DMS 273 treated with DMSO at 0.1 percent for 48 hours (cell line): Measurements from ENCODE around the gene WHRN.

Experiments
- DNase-seq: peaks from one replicate; lab custom pipeline; 2025; lab: John Stamatoyannopoulos, UW

WHRN gene

GRCh38 chr9:114417511-114417910 is 87.8 kb downstream of the WHRN start:
- no peak for DNase-seq

- DNase-seq, result no peak
Observed at GRCh38 chr9:114416906-114417305, 88.4 kb downstream of the WHRN start.

- no peak for DNase-seq
Observed at GRCh38 chr9:114416290-114416689, 89.0 kb downstream of the WHRN start.

DNA sequence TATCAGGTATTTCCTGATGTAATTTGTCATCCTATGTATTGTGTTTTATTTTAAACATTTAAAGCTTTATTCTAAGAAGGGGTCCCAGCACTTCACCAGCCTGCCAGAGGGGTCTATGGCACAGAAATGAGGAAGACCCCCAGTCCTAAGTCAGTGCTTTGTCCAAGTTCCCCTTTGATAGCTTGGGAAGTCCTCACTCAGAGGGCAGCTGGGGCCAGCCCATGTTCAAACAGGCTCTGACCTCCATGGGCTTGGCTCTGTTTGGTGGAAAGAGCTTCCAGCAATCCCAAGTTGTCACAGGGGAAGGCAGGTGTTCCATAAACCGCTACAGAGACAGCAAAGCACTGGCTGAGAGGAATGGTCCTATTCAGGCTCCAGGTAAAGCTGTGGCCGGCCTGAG is 90.9 kb downstream of the WHRN start:
- no peak for DNase-seq

DNA sequence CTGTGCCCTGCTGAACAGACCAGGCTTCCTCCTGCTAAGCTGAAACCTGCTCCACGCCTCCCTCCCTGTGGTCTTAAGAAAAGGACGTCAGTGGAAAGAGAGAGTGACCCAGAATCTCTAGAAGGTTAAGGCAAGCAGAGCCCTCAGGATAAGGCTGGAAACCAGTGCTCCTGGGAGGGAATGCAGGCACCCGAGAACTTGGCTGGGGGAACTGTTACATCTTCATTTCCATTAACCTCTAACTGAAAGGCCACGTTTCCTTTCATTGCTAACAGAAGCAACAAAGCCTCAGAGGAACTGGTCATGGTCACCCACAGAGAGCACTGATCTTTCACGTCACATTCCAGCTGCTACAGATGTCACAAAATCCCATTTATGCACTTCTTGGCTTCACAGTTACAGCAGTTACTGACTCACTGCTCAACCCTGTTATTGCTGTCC is 91.4 kb downstream of the WHRN start:
- DNase-seq, result no peak

- DNase-seq, result no peak
Observed at GRCh38 chr9:114412048-114412683, 93.1 kb downstream of the WHRN start.

DNA sequence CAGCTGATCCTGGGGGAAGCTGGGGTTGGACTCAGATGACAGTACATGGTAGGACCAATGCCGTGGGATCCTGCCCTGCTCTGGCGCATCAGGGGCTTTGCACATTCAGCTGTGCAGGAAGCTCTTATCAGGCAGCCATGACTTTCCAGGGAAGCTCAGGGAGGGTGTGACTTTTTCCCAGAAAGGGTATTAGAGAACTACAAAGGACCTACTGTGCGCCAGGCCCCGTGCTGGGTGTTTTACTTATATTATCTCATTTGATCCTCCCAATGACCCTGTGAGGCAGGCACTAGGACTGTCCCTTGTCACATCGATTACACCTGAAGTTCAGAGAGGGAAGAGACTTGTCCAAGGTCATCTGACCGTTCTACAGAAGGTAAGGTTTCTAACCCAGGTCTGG is 93.8 kb downstream of the WHRN start:
- no peak for DNase-seq

DNA sequence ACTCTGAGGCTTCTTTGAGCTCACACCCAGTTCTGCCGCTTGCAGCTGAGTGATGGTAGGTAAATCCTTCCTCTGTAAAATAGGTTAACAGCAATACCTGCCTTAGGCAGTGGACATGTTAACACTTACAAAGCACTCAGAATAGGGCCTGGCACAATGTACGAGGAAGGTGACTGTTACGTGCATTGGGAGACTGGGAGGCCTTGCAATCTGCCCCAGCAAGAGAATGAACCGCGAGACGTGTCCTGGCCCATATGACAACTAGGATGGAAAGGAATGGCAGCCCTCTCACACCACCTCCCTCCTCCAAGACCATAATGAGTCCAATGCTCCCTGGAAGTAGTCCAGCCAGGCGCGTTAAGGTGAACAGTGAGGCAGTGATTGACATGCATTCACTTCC is 94.4 kb downstream of the WHRN start:
- DNase-seq, result no peak

GRCh38 chr9:114409842-114410241 is 95.4 kb downstream of the WHRN start:
- no peak for DNase-seq

DNA sequence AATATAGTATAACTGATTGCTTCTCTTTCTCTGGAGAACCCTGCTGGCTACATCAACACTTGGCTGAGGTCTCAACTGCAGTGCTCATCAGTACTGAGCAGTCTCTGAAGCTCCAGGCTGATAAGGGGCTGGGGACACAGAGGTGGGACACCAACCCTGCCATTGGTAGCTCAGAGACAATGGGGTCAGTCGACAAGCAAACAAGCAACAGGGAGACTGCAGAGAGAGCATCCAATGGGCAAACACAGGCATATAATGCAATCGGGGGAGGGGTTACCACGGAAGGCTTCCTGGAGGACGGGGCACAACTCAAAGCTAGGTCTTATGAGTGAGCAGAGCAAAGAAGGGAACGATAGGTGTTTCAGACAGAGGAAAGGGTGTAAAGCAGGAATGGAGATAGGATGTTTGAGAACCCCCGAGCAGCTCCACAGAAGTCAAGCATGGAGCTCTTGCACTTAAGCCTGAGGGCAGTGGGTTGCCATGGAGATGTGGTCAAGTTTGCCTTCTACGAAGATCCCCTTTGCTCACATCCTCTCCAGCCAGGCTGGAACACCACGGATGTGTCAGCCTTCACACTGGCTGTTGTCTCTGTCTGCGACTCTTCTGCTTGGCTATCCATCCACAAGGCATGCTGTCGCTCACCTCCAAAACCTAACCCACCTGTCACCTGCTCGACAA is 96.0 kb downstream of the WHRN start:
- DNase-seq, result no peak

- DNase-seq, result no peak
Observed at GRCh38 chr9:114408645-114409044, 96.6 kb downstream of the WHRN start.

DNA sequence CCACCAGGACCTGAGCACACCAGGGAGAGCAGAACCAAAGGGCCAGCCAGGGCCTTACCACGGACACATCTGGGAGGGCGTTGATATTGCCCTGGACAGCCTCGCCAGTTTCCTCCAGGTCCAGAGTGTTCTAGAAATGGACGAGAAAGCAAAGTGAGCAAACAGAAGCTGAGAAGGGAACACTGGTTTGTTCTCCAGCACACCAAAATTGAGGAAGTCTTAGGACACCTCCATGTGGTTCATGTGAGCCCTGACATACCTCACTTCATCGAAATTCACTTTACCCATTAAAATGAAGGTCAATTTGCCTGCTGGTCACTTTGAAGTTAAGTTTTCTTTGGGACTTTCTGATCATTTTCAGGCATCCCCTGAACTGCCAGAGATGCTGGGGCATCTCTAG is 97.4 kb downstream of the WHRN start:
- DNase-seq, result no peak

GRCh38 chr9:114406441-114406840 is 98.8 kb downstream of the WHRN start:
- no peak for DNase-seq

GRCh38 chr9:114405294-114406034 is 99.8 kb downstream of the WHRN start:
- peak; percentile 12 for DNase-seq

GRCh38 chr9:114404531-114404930 is 100.7 kb downstream of the WHRN start:
- no peak for DNase-seq

DNA sequence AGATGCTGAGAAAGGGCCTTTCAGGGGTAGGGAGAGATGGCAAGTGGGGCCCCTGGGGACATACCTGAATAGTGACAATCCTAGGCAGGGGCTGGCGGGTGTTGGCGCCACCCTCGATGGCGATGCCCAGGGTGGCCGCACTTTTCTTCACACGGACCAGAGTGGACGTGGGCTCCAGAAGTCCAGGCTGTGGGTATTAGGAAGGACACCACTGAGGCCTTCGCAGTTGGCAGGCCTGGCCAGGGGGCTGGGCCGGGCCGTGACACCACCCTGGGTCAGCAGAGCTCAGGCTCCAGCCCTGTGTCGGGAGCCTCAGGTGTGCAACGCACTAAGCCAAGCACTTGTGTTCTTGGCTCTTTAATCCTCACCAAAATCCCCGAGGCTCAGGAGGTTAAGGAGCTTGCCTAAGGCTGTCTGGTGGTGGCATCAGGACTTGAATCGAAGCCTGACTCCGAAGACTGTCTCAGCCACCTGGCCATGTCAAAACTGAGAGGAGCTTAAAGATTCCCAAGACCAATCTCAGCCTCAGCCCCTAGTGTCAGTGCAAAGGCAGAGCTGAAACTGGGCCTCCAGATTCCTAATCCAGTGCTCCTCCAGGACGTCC is 102.0 kb downstream of the WHRN start:
- DNase-seq, result no peak

- no peak for DNase-seq
Observed at GRCh38 chr9:114401344-114401743, 103.9 kb downstream of the WHRN start.

GRCh38 chr9:114400772-114401171 is 104.5 kb downstream of the WHRN start:
- DNase-seq, result no peak

DNA sequence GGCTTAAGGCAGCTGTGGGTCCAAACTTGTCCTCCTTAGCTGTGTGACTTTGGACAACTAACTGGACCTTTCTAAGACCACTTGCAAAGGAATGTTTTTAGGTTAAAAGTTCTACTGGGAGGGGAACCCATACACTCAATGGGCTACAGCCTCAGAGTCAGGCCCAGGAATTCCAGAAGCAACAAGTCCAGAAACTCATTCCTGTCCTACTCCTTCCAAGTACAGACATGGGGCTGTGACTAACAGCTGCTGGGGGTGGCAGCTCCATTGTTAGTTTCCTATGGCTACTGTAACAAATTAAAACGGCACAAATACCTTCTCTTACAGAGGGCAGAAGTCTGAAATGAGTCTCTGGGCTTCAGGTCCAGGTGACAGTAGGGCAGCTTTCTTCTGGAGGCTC is 105.1 kb downstream of the WHRN start:
- no peak for DNase-seq

- no peak for DNase-seq
Observed at GRCh38 chr9:114399381-114399780, 105.9 kb downstream of the WHRN start.

DNA sequence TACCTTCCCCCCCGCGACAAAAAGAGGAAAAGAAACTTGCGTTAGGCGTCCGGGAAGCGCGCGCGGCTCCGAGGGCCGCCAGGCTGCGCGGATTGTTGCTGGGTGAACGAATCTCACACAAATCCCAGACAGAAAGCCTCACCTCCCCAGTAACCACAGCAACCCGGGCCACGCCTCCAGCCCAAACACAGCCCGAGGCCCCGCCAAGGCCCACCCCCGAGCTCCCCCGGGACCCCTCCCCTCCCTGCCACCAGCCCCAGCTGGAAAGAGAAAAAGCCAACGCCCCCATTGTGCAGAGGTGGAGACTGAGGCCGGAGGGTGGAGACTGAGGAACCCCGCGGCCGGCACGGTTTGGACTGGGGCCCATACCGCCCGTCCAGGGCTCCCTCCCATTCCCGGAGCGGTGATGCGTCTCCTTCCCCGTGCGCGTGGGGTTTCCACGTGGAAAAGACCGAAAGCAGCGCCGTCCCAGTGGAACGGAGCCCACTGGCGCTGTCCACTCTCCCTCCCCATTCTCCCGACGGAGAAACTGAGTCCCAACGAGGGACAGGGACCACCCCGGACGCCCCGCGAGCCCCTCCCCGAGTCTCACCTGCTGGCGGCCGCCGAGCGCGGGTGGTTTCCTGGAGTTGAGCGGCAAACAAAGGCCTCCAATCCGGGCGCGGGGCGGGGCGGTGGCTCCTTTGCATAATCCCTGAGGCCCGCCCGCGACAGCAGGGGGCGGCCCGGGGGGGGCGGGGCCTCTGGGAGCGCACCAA is 107.2 kb downstream of the WHRN start:
- DNase-seq, result peak; percentile 85

GRCh38 chr9:114397219-114397847 is 107.9 kb downstream of the WHRN start:
- DNase-seq, result no peak
